DMS 273 treated with DMSO at 0.1 percent for 48 hours (cell line): ENCODE measurements around the gene MPG.
"Not testable (repeated sequence)": the region's sequence is repeated elsewhere in the genome, so short reads cannot be mapped to it uniquely, and the experiment has no call there.

Source experiments
- DNase-seq: peaks from one replicate; lab custom pipeline; 2025; lab: John Stamatoyannopoulos, UW

The MPG gene

GRCh38 chr16:77807-78443 lies at the start of gene MPG:
TSS of gene MPG (plus strand) at chr16:78225. CDS start at chr16:78310, 85 bp downstream.
- DNase-seq, result no peak

GRCh38 chr16:30627-31026 lies 47.4 kb upstream of the MPG start:
- DNase-seq, result not testable (repeated sequence)

GRCh38 chr16:33154-33876 lies 44.7 kb upstream of the MPG start:
- DNase-seq, result not testable (repeated sequence)

- DNase-seq, result no peak
Measured at GRCh38 chr16:33877-34647, 44.0 kb upstream of the MPG start.

GRCh38 chr16:34648-34987 lies 43.4 kb upstream of the MPG start:
- DNase-seq, result no peak

- no peak for DNase-seq
Measured at GRCh38 chr16:35011-35677, 42.9 kb upstream of the MPG start.

GRCh38 chr16:35678-36305 lies 42.2 kb upstream of the MPG start:
- no peak for DNase-seq

GRCh38 chr16:36336-36984 lies 41.6 kb upstream of the MPG start:
- DNase-seq, result no peak

GRCh38 chr16:37511-37910 lies 40.5 kb upstream of the MPG start:
- no peak for DNase-seq

GRCh38 chr16:38206-38605 lies 39.8 kb upstream of the MPG start:
- DNase-seq, result not testable (repeated sequence)

GRCh38 chr16:38941-39892 lies 38.8 kb upstream of the MPG start:
- DNase-seq, result no peak

- DNase-seq, result no peak
Measured at GRCh38 chr16:41439-42068, 36.5 kb upstream of the MPG start.

GRCh38 chr16:42069-42457 lies 36.0 kb upstream of the MPG start:
- DNase-seq, result no peak

- no peak for DNase-seq
Measured at GRCh38 chr16:42691-43090, 35.3 kb upstream of the MPG start.

GRCh38 chr16:43294-43693 lies 34.7 kb upstream of the MPG start:
- DNase-seq, result no peak

- DNase-seq, result no peak
Measured at GRCh38 chr16:44655-45054, 33.4 kb upstream of the MPG start.

- DNase-seq, result no peak
Measured at GRCh38 chr16:45454-45853, 32.6 kb upstream of the MPG start.

- not testable (repeated sequence) for DNase-seq
Measured at GRCh38 chr16:46510-46909, 31.5 kb upstream of the MPG start.

GRCh38 chr16:47234-47633 lies 30.8 kb upstream of the MPG start:
- no peak for DNase-seq
